SK-N-MC (cell line): ENCODE measurements around the gene RIGI.

Experiments used
- EZH2 ChIP-seq: fragments of 200-600 bp; sonication (generic); IDR thresholded peaks from one replicate; pipeline ENCODE4 v1.6.1; 2017; ENCODE audit warnings: antibody characterized with exemption
- FOXP2 ChIP-seq: optimal IDR thresholded peaks from 2 replicates; pipeline ENCODE3; 2011; ENCODE audit warnings: mild to moderate bottlenecking, moderate library complexity; ENCODE audit not compliant: insufficient read depth; ENCODE audit errors: extremely low read length, control extremely low read depth
- POLR2AphosphoS5 ChIP-seq: IDR thresholded peaks from 2 replicates; pipeline ENCODE4 v1.6.1; 2012; ENCODE audit warnings: mild to moderate bottlenecking, low read depth, low read length, borderline replicate concordance

- no peak for TF ChIP-seq FOXP2
- no peak for TF ChIP-seq EZH2
- TF ChIP-seq POLR2AphosphoS5 = no peak
These were observed 326 bp downstream of the RIGI start for GRCh38 chr9:32525709-32526030.
